Left ventricle myocardium inferior (tissue), 1 donor: Measurements from ENCODE around the gene SCFD2. TPM values are rescaled to one million over a fixed set of nuclear protein-coding genes. Genes with fewer than 3 reads are reported as not detected.

Experiments
- DNase-seq: peaks from one replicate; pipeline ENCODE4 v3.0.0-alpha.2; 2020
- H3K27ac ChIP-seq: fragments of 200-600 bp; replicated peaks from 2 replicates; pipeline ENCODE4 v1.8.0; 2021
- H3K27me3 ChIP-seq: fragments of 200-600 bp; 2 replicates; pipeline ENCODE4 v1.8.0; 2021; ENCODE audit warnings: low read depth
- H3K36me3 ChIP-seq: fragments of 200-600 bp; 2 replicates; pipeline ENCODE4 v1.8.0; 2021
- H3K4me1 ChIP-seq: fragments of 200-600 bp; 2 replicates; pipeline ENCODE4 v1.8.0; 2021
- H3K4me3 ChIP-seq: fragments of 200-600 bp; 2 replicates; pipeline ENCODE4 v1.8.0; 2021; ENCODE audit warnings: mild to moderate bottlenecking, moderate library complexity
- H3K9me3 ChIP-seq: fragments of 200-600 bp; replicated peaks from 2 replicates; pipeline ENCODE4 v1.8.0; 2021
- CTCF ChIP-seq: fragments of 200-600 bp; IDR thresholded peaks from 2 replicates; pipeline ENCODE4 v1.8.0; 2021; ENCODE audit warnings: antibody characterized with exemption, mild to moderate bottlenecking, borderline replicate concordance
- intact Hi-C: fragments of 100-400 bp; cut with micrococcal nuclease; formaldehyde crosslinking; loops from one replicate; pipeline ENCODE4 v1.11.0; 2022
- total RNA-seq: library from RNA; stranded (reverse); fragmentation: NEBNext Ultra II Directional; extraction: Animal tissue kit (Norgen Biotek cat#: 25700); gene quantifications from one replicate; pipeline ENCODE4 v1.2.1, GENCODE V29; 2021
- donor health status: DM: no; HTN: yes; CAD: no; lungs with severe emphysema.

The SCFD2 gene
- total RNA-seq, 1 donor from 2014 or later: 9.3 TPM

- H3K4me1 ChIP-seq: no peaks in the 10 kb centered on the region
- peaks cover 4% of the 10 kb centered on the region for H3K9me3 ChIP-seq
- intact Hi-C loops: no loop called here
- peaks cover 8% of the 10 kb centered on the region for H3K36me3 ChIP-seq
- H3K27me3 ChIP-seq: no peaks in the 10 kb centered on the region
- H3K27ac ChIP-seq: no peak overlapping the region
- no peak for DNase-seq
- no peak for TF ChIP-seq CTCF
- H3K4me3 ChIP-seq: no peak overlapping the region
These were observed 461.4 kb downstream of the SCFD2 start for GRCh38 chr4:52904421-52904820.

GRCh38 chr4:52903273-52903672, 462.6 kb downstream of the SCFD2 start:
- TF ChIP-seq CTCF: no peak
- DNase-seq: no peak
- Histone ChIP-seq H3K4me1 (no peaks in the 10 kb centered on the region), H3K4me3 (no peak overlapping the region), H3K27ac (no peak overlapping the region), H3K36me3 (peaks cover 8% of the 10 kb centered on the region), H3K27me3 (no peaks in the 10 kb centered on the region), H3K9me3 (peaks cover 4% of the 10 kb centered on the region)
- intact Hi-C loops: no loop called here

GRCh38 chr4:52894443-52894842, 471.4 kb downstream of the SCFD2 start:
- intact Hi-C loops: no loop called here

GRCh38 chr4:52892880-52893279, 473.0 kb downstream of the SCFD2 start:
- Histone ChIP-seq H3K4me1 (no peaks in the 10 kb centered on the region), H3K27ac (no peak overlapping the region), H3K4me3 (no peak overlapping the region), H3K36me3 (no peaks in the 10 kb centered on the region), H3K27me3 (no peaks in the 10 kb centered on the region), H3K9me3 (no peaks in the 10 kb centered on the region)
- no peak for DNase-seq
- no peak for TF ChIP-seq CTCF
- intact Hi-C loops: no loop called here

More at GRCh38 chr4:52894443-52894842, 471.4 kb downstream of the SCFD2 start:
- H3K27me3 ChIP-seq: no peaks in the 10 kb centered on the region
- H3K4me1 ChIP-seq: no peaks in the 10 kb centered on the region
- H3K27ac ChIP-seq: no peak overlapping the region
- no peak for DNase-seq
- H3K4me3 ChIP-seq: no peak overlapping the region
- no peak for TF ChIP-seq CTCF
- H3K36me3 ChIP-seq: no peaks in the 10 kb centered on the region
- no peaks in the 10 kb centered on the region for H3K9me3 ChIP-seq

- no peak overlapping the region for H3K4me3 ChIP-seq
- intact Hi-C loops: no loop called here
- H3K36me3 ChIP-seq: no peaks in the 10 kb centered on the region
- DNase-seq: no peak
- no peak overlapping the region for H3K27ac ChIP-seq
- no peaks in the 10 kb centered on the region for H3K27me3 ChIP-seq
- no peaks in the 10 kb centered on the region for H3K4me1 ChIP-seq
- peaks cover under 1% of the 10 kb centered on the region for H3K9me3 ChIP-seq
- no peak for TF ChIP-seq CTCF
These were observed 474.1 kb downstream of the SCFD2 start for GRCh38 chr4:52891743-52892142.

- no peaks in the 10 kb centered on the region for H3K4me1 ChIP-seq
- intact Hi-C loops: no loop called here
- DNase-seq: no peak
- no peaks in the 10 kb centered on the region for H3K27me3 ChIP-seq
- H3K9me3 ChIP-seq: peaks cover 7% of the 10 kb centered on the region
- TF ChIP-seq CTCF: no peak
- peaks cover 4% of the 10 kb centered on the region for H3K36me3 ChIP-seq
- H3K27ac ChIP-seq: no peak overlapping the region
- no peak overlapping the region for H3K4me3 ChIP-seq
These were observed 475.4 kb downstream of the SCFD2 start for GRCh38 chr4:52890521-52890791.
